Right forelimb (tissue), 1 donor: ENCODE results near the gene STK11IP.
"Not testable (repeated sequence)": the region's sequence is repeated elsewhere in the genome, so short reads cannot be mapped to it uniquely, and the experiment has no call there.

Source experiments
- DNase-seq: peaks from one replicate; pipeline ENCODE4 v3.0.0-alpha.2; 2018

The STK11IP gene

GRCh38 chr2:219636941-219637841 is 39.5 kb downstream of the STK11IP start:
- DNase-seq = peak; percentile 13

GRCh38 chr2:219637842-219638185 is 40.2 kb downstream of the STK11IP start:
- DNase-seq = peak; percentile 32

- peak; percentile 24 for DNase-seq
Measured at GRCh38 chr2:219638217-219638947, 40.7 kb downstream of the STK11IP start.

- peak; percentile 20 for DNase-seq
Measured at GRCh38 chr2:219638948-219639755, 41.5 kb downstream of the STK11IP start.

GRCh38 chr2:219641390-219642068 is 43.9 kb downstream of the STK11IP start:
- DNase-seq = no peak

GRCh38 chr2:219642069-219642454 is 44.4 kb downstream of the STK11IP start:
- no peak for DNase-seq

- peak; percentile 96 for DNase-seq
Measured at GRCh38 chr2:219642465-219643083, 44.9 kb downstream of the STK11IP start.

GRCh38 chr2:219643084-219643473 is 45.4 kb downstream of the STK11IP start:
- DNase-seq = peak; percentile 36

- peak; percentile 33 for DNase-seq
Measured at GRCh38 chr2:219643788-219644398, 46.2 kb downstream of the STK11IP start.

- peak; percentile 42 for DNase-seq
Measured at GRCh38 chr2:219644801-219645480, 47.3 kb downstream of the STK11IP start.

GRCh38 chr2:219645631-219646527 is 48.2 kb downstream of the STK11IP start:
- DNase-seq = peak; percentile 35

GRCh38 chr2:219648176-219648575 is 50.5 kb downstream of the STK11IP start:
- no peak for DNase-seq

GRCh38 chr2:219648963-219649362 is 51.3 kb downstream of the STK11IP start:
- no peak for DNase-seq

GRCh38 chr2:219650426-219651248 is 53.0 kb downstream of the STK11IP start:
- peak; percentile 22 for DNase-seq

- not testable (repeated sequence) for DNase-seq
Measured at GRCh38 chr2:219651656-219652055, 54.0 kb downstream of the STK11IP start.

GRCh38 chr2:219656526-219656925 is 58.9 kb downstream of the STK11IP start:
- DNase-seq = no peak

GRCh38 chr2:219658196-219658846 is 60.7 kb downstream of the STK11IP start:
- peak; percentile 24 for DNase-seq

GRCh38 chr2:219658874-219659273 is 61.2 kb downstream of the STK11IP start:
- no peak for DNase-seq
